ENCODE measurements around the gene ENOX2.

DNA sequence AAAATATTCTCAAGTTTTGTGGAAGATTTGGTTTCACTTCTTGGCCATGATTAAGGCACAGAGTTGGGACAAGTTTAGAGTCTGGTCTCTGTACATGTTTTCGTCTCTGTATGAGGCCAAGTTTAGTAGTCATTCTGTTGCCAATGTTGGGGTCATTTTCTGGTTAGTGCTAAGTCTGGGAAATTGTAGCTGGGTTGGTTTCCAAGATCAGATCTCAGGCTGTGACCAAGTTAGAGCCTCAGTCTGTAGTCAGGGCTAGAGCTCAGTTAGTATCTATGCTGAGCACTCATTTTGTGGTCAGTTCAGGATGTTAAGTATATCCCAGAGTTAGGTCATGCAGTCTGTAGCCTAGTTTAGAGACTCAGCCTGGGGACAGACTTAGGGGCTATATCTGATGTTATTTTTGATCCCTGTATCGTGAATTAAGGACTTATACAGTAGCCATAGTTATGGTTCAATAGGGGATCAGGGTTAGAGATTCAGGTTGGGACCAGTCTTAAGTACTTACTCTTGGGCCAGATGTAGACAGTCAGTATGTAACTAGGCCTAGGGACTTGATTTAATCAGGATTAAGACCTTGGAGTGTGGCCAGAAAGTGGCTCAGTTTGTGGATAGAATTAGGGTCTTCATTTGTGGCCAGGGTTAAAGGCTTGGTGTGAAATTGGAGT lies 6.6 kb upstream of the ENOX2 start:
- TF ChIP-seq, protein P1, sequence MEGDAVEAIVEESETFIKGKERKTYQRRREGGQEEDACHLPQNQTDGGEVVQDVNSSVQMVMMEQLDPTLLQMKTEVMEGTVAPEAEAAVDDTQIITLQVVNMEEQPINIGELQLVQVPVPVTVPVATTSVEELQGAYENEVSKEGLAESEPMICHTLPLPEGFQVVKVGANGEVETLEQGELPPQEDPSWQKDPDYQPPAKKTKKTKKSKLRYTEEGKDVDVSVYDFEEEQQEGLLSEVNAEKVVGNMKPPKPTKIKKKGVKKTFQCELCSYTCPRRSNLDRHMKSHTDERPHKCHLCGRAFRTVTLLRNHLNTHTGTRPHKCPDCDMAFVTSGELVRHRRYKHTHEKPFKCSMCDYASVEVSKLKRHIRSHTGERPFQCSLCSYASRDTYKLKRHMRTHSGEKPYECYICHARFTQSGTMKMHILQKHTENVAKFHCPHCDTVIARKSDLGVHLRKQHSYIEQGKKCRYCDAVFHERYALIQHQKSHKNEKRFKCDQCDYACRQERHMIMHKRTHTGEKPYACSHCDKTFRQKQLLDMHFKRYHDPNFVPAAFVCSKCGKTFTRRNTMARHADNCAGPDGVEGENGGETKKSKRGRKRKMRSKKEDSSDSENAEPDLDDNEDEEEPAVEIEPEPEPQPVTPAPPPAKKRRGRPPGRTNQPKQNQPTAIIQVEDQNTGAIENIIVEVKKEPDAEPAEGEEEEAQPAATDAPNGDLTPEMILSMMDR (optimal IDR thresholded peaks at IDR 0.05 in 1 of 3, IDR thresholded peaks at IDR 0.05 in 1 of 3, conservative IDR thresholded peaks at IDR 0.05 in 1 of 3; ENCODE audit: extremely low read depth in 1 of 3, insufficient read depth in 2 of 3, low read length in 3 of 3) = no peak
- TF ChIP-seq EZH2 (IDR thresholded peaks at IDR 0.05; ENCODE audit: low read length) = no peak
